Prostate gland (tissue), 2 donors: Measurements from ENCODE around the gene AUTS2.

Experiments used
- POLR2AphosphoS5 ChIP-seq: sonication (generic); formaldehyde crosslinking; IDR thresholded peaks from one replicate; pipeline ENCODE4 v1.6.1; 2017; ENCODE audit warnings: antibody characterized with exemption
- TF ChIP-seq, protein P1 (sequence below), 4 experiments: fragments of 200-600 bp in 2 of 4; fragments of 450-650 bp in 2 of 4; sonication (generic) in 2 of 4; IDR thresholded peaks; 1 replicate in 3 of 4; 2 replicates in 1 of 4; pipeline ENCODE4 v1.5.1; 2016 to 2019; ENCODE audit warnings: antibody characterized with exemption in 4 of 4, mild to moderate bottlenecking in 2 of 4, moderate library complexity in 2 of 4

DNA sequence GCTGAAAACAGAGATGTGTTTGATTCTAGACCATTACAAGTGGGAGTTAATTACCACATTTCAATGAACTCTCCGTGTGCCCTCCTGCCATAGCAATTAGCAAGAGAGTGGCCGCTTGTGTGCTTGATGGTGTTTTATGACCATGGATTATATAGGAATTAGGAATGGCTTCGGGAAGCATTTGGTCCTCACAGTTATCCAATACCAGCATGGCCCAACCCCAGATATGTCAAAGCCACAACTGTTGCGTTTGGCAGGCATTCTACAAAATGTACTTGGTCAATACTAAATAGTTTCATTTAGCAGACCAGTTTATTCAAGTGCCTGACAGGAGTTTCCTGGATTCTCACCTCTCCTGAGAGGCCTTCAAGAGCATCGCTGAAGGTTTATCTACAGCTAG is 1024.7 kb downstream of the AUTS2 start:
- TF ChIP-seq POLR2AphosphoS5 = no peak
- TF ChIP-seq, protein P1, sequence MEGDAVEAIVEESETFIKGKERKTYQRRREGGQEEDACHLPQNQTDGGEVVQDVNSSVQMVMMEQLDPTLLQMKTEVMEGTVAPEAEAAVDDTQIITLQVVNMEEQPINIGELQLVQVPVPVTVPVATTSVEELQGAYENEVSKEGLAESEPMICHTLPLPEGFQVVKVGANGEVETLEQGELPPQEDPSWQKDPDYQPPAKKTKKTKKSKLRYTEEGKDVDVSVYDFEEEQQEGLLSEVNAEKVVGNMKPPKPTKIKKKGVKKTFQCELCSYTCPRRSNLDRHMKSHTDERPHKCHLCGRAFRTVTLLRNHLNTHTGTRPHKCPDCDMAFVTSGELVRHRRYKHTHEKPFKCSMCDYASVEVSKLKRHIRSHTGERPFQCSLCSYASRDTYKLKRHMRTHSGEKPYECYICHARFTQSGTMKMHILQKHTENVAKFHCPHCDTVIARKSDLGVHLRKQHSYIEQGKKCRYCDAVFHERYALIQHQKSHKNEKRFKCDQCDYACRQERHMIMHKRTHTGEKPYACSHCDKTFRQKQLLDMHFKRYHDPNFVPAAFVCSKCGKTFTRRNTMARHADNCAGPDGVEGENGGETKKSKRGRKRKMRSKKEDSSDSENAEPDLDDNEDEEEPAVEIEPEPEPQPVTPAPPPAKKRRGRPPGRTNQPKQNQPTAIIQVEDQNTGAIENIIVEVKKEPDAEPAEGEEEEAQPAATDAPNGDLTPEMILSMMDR (IDR thresholded peaks at IDR 0.05) = no peak
